H9 (cell line): ENCODE data around the gene RAB5A. TPM values are rescaled to one million over a fixed set of nuclear protein-coding genes. Genes with fewer than 3 reads are reported as not detected.

Source experiments
- DNase-seq: peaks from one replicate; pipeline ENCODE4 v3.0.0-alpha.2; 2017
- H2AFZ ChIP-seq: one replicate; pipeline ENCODE4 v1.6.1; 2013; ENCODE audit warnings: mild to moderate bottlenecking, low read length, control low read depth, moderate library complexity
- H2AK5ac ChIP-seq: 2 replicates; pipeline ENCODE4 v1.6.1; 2013; ENCODE audit warnings: low read length, control low read depth, mixed read lengths; ENCODE audit not compliant: insufficient read length
- H2BK120ac ChIP-seq: one replicate; pipeline ENCODE4 v1.6.1; 2013; ENCODE audit warnings: low read depth, mild to moderate bottlenecking, low read length, control low read depth, inconsistent platforms; ENCODE audit not compliant: poor library complexity, severe bottlenecking
- H2BK12ac ChIP-seq: 2 replicates; pipeline ENCODE4 v1.6.1; 2013; ENCODE audit warnings: low read length, control low read depth, mixed read lengths, low read depth; ENCODE audit not compliant: insufficient read length
- H2BK15ac ChIP-seq: 2 replicates; pipeline ENCODE4 v1.6.1; 2013; ENCODE audit warnings: low read depth, low read length, control low read depth
- H2BK20ac ChIP-seq: one replicate; pipeline ENCODE4 v1.6.1; 2013; ENCODE audit warnings: low read depth, mild to moderate bottlenecking, low read length, control low read depth, inconsistent platforms; ENCODE audit not compliant: poor library complexity, severe bottlenecking
- H2BK5ac ChIP-seq: 2 replicates; pipeline ENCODE4 v1.6.1; 2013; ENCODE audit warnings: low read length, control low read depth, mixed read lengths; ENCODE audit not compliant: insufficient read length
- H3K14ac ChIP-seq: 2 replicates; pipeline ENCODE4 v1.6.1; 2013; ENCODE audit warnings: low read length, control low read depth; ENCODE audit not compliant: insufficient read depth
- H3K18ac ChIP-seq: 2 replicates; pipeline ENCODE4 v1.6.1; 2013; ENCODE audit warnings: low read depth, mild to moderate bottlenecking, mixed read lengths, low read length, control low read depth; ENCODE audit not compliant: insufficient read length
- H3K23ac ChIP-seq: 2 replicates; pipeline ENCODE4 v1.6.1; 2013; ENCODE audit warnings: low read length, control low read depth, mixed read lengths, low read depth; ENCODE audit not compliant: insufficient read length
- H3K23me2 ChIP-seq: 2 replicates; pipeline ENCODE4 v1.6.1; 2013; ENCODE audit warnings: low read depth, mild to moderate bottlenecking, mixed read lengths, low read length, control low read depth; ENCODE audit not compliant: insufficient read length, poor library complexity, severe bottlenecking
- H3K27ac ChIP-seq: 2 replicates; pipeline ENCODE4 v1.5.1; 2013; ENCODE audit warnings: low read length, control low read depth, mixed read lengths, low read depth; ENCODE audit not compliant: insufficient read length
- H3K27me3 ChIP-seq: 2 replicates; pipeline ENCODE4 v1.6.1; 2013; ENCODE audit warnings: low read length, control low read depth, inconsistent platforms; ENCODE audit not compliant: insufficient read depth
- H3K4ac ChIP-seq: 2 replicates; pipeline ENCODE4 v1.6.1; 2013; ENCODE audit warnings: low read depth, mild to moderate bottlenecking, control low read depth, inconsistent platforms, low read length, moderate library complexity
- H3K4me1 ChIP-seq: 2 replicates; pipeline ENCODE4 v1.6.1; 2013; ENCODE audit warnings: low read length, control low read depth, inconsistent platforms; ENCODE audit not compliant: insufficient read depth
- H3K4me2 ChIP-seq: 2 replicates; pipeline ENCODE4 v1.6.1; 2013; ENCODE audit warnings: low read length, control low read depth, mixed read lengths; ENCODE audit not compliant: insufficient read length, insufficient read depth
- H3K56ac ChIP-seq: 2 replicates; pipeline ENCODE4 v1.6.1; 2013; ENCODE audit warnings: low read depth, mild to moderate bottlenecking, mixed read lengths, low read length, control low read depth; ENCODE audit not compliant: insufficient read length
- H3K79me1 ChIP-seq: 2 replicates; pipeline ENCODE4 v1.6.1; 2013; ENCODE audit warnings: low read depth, mild to moderate bottlenecking, moderate library complexity, low read length, control low read depth, inconsistent platforms; ENCODE audit not compliant: insufficient read depth, poor library complexity, severe bottlenecking
- H3K79me2 ChIP-seq: 2 replicates; pipeline ENCODE4 v1.6.1; 2013; ENCODE audit warnings: low read length, control low read depth, inconsistent platforms; ENCODE audit not compliant: insufficient read depth
- H3K9ac ChIP-seq: 2 replicates; pipeline ENCODE4 v1.6.1; 2013; ENCODE audit warnings: low read length, control low read depth, mixed read lengths; ENCODE audit not compliant: insufficient read length; ENCODE audit errors: extremely low read depth
- H3K9me3 ChIP-seq: one replicate; pipeline ENCODE4 v1.6.1; 2013; ENCODE audit warnings: low read depth, low read length, inconsistent platforms; ENCODE audit not compliant: control insufficient read depth
- H3T11ph ChIP-seq: one replicate; pipeline ENCODE4 v1.6.1; 2013; ENCODE audit warnings: mild to moderate bottlenecking, low read length, control low read depth, inconsistent platforms
- H4K20me1 ChIP-seq: one replicate; pipeline ENCODE4 v1.6.1; 2013; ENCODE audit not compliant: control insufficient read depth, insufficient read length, insufficient read depth
- H4K5ac ChIP-seq: 2 replicates; pipeline ENCODE4 v1.6.1; 2013; ENCODE audit warnings: low read depth, mild to moderate bottlenecking, mixed read lengths, low read length, control low read depth; ENCODE audit not compliant: insufficient read length
- H4K8ac ChIP-seq: replicated peaks from 2 replicates; pipeline ENCODE4 v1.6.1; 2013; ENCODE audit warnings: low read length, control low read depth, mixed read lengths, low read depth; ENCODE audit not compliant: insufficient read length
- H4K91ac ChIP-seq: 2 replicates; pipeline ENCODE4 v1.6.1; 2013; ENCODE audit warnings: low read depth, mild to moderate bottlenecking, moderate library complexity, mixed read lengths, low read length, control low read depth; ENCODE audit not compliant: insufficient read length
- H3K27ac Mint-ChIP-seq, 3 experiments: 2 replicates in 2 of 3; 3 replicates in 1 of 3; pipeline ENCODE4 v1.8.0; 2020 to 2021; ENCODE audit warnings: mixed read lengths in 3 of 3, mild to moderate bottlenecking in 1 of 3, moderate library complexity in 1 of 3
- H3K27me3 Mint-ChIP-seq: 2 replicates; pipeline ENCODE4 v1.8.0; 2021; ENCODE audit warnings: low read depth, mild to moderate bottlenecking, moderate library complexity, mixed read lengths
- H3K36me3 Mint-ChIP-seq, 3 experiments: 2 replicates in 2 of 3; 3 replicates in 1 of 3; pipeline ENCODE4 v1.8.0; 2020 to 2021; ENCODE audit warnings: low read depth in 3 of 3, mixed read lengths in 3 of 3; ENCODE audit not compliant: insufficient read depth in 1 of 3
- H3K4me1 Mint-ChIP-seq, 2 experiments: 2 replicates each; pipeline ENCODE4 v1.8.0; 2020; ENCODE audit warnings: mixed read lengths in 2 of 2
- H3K4me3 Mint-ChIP-seq, 2 experiments: 2 replicates in 1 of 2; 3 replicates in 1 of 2; pipeline ENCODE4 v1.8.0; 2020 to 2021; ENCODE audit warnings: mild to moderate bottlenecking in 2 of 2, mixed read lengths in 2 of 2, moderate library complexity in 1 of 2
- H3K9me3 Mint-ChIP-seq, 2 experiments: 2 replicates in 1 of 2; 3 replicates in 1 of 2; pipeline ENCODE4 v1.8.0; 2020; ENCODE audit warnings: mild to moderate bottlenecking in 2 of 2, mixed read lengths in 2 of 2, moderate library complexity in 1 of 2
- CTCF ChIP-seq: fragments of 200-600 bp; sonication (generic); conservative IDR thresholded peaks from 3 replicates; pipeline ENCODE4 v1.8.0; 2021; ENCODE audit warnings: antibody characterized with exemption, mild to moderate bottlenecking
- WGBS: extraction: QIAGEN DNeasy Blood & Tissue Kit; methylation state at CpG from one replicate; pipeline ENCODE4 v1.1.7; 2013; ENCODE audit warnings: missing lambda C conversion rate, low lambda C conversion rate, mixed read lengths; ENCODE audit not compliant: insufficient read length; ENCODE audit errors: extremely low coverage; 5-methylcytosine and 5-hydroxymethylcytosine counted together
- total RNA-seq: library from RNA; stranded (reverse); gene quantifications from 2 replicates; pipeline ENCODE4 v1.2.1, GENCODE V29; 2021

RAB5A gene
- total RNA-seq, 1 experiment from 2014 or later, result 84.8 TPM

DNA sequence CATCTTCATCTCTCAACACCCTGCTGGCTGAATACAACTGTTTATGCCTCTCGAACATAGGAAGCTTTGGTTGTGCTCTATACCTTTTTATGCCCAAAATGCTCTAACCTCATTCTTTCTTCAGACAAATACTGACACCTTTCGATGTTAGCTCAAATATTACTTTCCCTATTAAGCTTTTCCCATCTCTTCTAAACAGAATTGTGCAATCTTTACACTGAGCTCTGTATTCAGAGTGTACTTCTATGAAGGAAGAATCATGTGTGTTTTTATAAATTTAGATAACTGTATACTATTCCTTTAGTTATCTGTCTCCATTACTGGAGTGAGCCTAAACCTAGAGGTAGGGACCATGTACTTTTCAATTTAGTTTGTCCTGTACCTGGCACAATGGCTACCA is 14.5 kb upstream of the RAB5A start:
- no peak overlapping the region for H2BK120ac ChIP-seq
- Mint-ChIP-seq H3K4me1 (peaks cover 9 to 10% of the 10 kb centered on the region in 2 experiments), H3K36me3 (no peaks in the 10 kb centered on the region), H3K27me3 (no peaks in the 10 kb centered on the region; the same call in 1 of the 2 replicates), H3K9me3 (no peaks in the 10 kb centered on the region), H3K27ac (no peak overlapping the region), H3K4me3 (no peak overlapping the region)
- no peaks in the 10 kb centered on the region for H3K23me2 ChIP-seq
- H3K4me1 ChIP-seq, result no peaks in the 10 kb centered on the region; the same call in 1 of the 2 replicates
- no peak overlapping the region for H3T11ph ChIP-seq
- no peak for DNase-seq
- no peaks in the 10 kb centered on the region for H3K27me3 ChIP-seq
- no peak overlapping the region for H4K8ac ChIP-seq
- H3K14ac ChIP-seq, result no peak overlapping the region
- H3K9ac ChIP-seq, result no peak overlapping the region
- no peak overlapping the region for H2BK15ac ChIP-seq
- no peak overlapping the region for H3K4ac ChIP-seq
- no peak for TF ChIP-seq CTCF
- no peak overlapping the region for H2AK5ac ChIP-seq
- no peak overlapping the region for H4K5ac ChIP-seq
- no peak overlapping the region for H2BK12ac ChIP-seq
- H3K27ac ChIP-seq, result no peak overlapping the region
- H4K20me1 ChIP-seq, result no peaks in the 10 kb centered on the region
- no peaks in the 10 kb centered on the region for H3K79me1 ChIP-seq
- no peaks in the 10 kb centered on the region for H3K9me3 ChIP-seq
- H3K23ac ChIP-seq, result no peak overlapping the region
- WGBS, result no CpG with 5 or more reads among the region's 2 CpGs
- H3K79me2 ChIP-seq, result no peaks in the 10 kb centered on the region
- H3K56ac ChIP-seq, result no peak overlapping the region
- no peak overlapping the region for H2BK5ac ChIP-seq
- no peak overlapping the region for H3K18ac ChIP-seq
- H2BK20ac ChIP-seq, result no peak overlapping the region
- H3K4me2 ChIP-seq, result no peak overlapping the region
- no peak overlapping the region for H2AFZ ChIP-seq
- no peak overlapping the region for H4K91ac ChIP-seq
